ENCODE measurements around the gene TTC3. TPM values are rescaled to one million over a fixed set of nuclear protein-coding genes. Genes with fewer than 3 reads are reported as not detected.

TTC3 gene, protein sequence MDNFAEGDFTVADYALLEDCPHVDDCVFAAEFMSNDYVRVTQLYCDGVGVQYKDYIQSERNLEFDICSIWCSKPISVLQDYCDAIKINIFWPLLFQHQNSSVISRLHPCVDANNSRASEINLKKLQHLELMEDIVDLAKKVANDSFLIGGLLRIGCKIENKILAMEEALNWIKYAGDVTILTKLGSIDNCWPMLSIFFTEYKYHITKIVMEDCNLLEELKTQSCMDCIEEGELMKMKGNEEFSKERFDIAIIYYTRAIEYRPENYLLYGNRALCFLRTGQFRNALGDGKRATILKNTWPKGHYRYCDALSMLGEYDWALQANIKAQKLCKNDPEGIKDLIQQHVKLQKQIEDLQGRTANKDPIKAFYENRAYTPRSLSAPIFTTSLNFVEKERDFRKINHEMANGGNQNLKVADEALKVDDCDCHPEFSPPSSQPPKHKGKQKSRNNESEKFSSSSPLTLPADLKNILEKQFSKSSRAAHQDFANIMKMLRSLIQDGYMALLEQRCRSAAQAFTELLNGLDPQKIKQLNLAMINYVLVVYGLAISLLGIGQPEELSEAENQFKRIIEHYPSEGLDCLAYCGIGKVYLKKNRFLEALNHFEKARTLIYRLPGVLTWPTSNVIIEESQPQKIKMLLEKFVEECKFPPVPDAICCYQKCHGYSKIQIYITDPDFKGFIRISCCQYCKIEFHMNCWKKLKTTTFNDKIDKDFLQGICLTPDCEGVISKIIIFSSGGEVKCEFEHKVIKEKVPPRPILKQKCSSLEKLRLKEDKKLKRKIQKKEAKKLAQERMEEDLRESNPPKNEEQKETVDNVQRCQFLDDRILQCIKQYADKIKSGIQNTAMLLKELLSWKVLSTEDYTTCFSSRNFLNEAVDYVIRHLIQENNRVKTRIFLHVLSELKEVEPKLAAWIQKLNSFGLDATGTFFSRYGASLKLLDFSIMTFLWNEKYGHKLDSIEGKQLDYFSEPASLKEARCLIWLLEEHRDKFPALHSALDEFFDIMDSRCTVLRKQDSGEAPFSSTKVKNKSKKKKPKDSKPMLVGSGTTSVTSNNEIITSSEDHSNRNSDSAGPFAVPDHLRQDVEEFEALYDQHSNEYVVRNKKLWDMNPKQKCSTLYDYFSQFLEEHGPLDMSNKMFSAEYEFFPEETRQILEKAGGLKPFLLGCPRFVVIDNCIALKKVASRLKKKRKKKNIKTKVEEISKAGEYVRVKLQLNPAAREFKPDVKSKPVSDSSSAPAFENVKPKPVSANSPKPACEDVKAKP (N-terminal part only)
- 149 and 181 TPM in 2 replicates for total RNA-seq

DNA sequence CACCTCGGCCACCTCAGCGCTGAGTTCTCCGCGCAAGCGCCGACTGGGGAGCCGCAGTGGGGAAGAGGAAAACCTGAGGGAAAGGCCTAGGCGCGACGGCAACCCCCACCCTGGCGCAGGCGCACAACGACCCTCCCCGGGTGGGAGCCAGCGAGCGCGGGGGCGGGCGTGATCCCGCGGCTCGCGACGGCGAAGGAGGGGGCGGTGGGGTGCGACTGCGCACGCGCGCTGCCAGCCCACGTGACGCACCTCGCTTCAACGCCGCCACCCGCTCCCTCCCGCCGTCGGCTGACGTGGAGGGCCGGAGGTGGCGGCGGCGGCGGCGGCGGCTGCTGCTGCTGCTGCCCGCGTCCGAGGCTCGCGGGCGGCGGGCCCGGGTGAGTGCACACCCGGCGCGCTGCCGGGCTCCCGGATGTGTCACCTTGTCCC is at the start of gene TTC3, which contains the start of gene PIGP:
TTC3 (plus strand) TSS at position 267 of the 429 bp plus-strand sequence. CDS start 14,004 bp downstream, outside the sequence.
PIGP (minus strand) TSS at position 84 of the 429 bp plus-strand sequence. CDS start 556 bp downstream, outside the sequence.

Other genes starting within 250 kb of the TTC3 start
- 29.7 and 52.5 TPM in 2 replicates for gene HLCS, start 106.6 kb upstream of the TTC3 start, total RNA-seq
- under 0.01 and 0.07 TPM in 2 replicates for gene RIPPLY3, start 66.6 kb upstream of the TTC3 start, total RNA-seq
- 5.5 and 6.3 TPM in 2 replicates for gene PIGP, start 183 bp upstream of the TTC3 start, total RNA-seq
- 49.2 and 62.4 TPM in 2 replicates for gene VPS26C, start 194.1 kb downstream of the TTC3 start, total RNA-seq